Muscle layer of duodenum (tissue), 2 donors: ENCODE measurements around the gene RNF144A.

ENCODE experiments used
- H3K27ac ChIP-seq: one replicate; pipeline ENCODE4 v1.7.0; 2013; ENCODE audit warnings: mild to moderate bottlenecking, low read length
- H3K27me3 ChIP-seq: one replicate; pipeline ENCODE4 v1.7.0; 2013; ENCODE audit warnings: low read depth, mild to moderate bottlenecking, control low read depth, low read length
- H3K36me3 ChIP-seq, 2 donors: one replicate each; pipeline ENCODE4 v1.7.0; 2013; ENCODE audit warnings: low read length in 2 of 2, control low read depth in 1 of 2, mild to moderate bottlenecking in 1 of 2; ENCODE audit not compliant: insufficient read depth in 2 of 2, control insufficient read depth in 1 of 2
- H3K4me1 ChIP-seq, 2 donors: one replicate each; pipeline ENCODE4 v1.7.0; 2013; ENCODE audit warnings: low read length in 2 of 2, mild to moderate bottlenecking in 2 of 2, control low read depth in 1 of 2, moderate library complexity in 1 of 2; ENCODE audit not compliant: insufficient read depth in 2 of 2, control insufficient read depth in 1 of 2
- H3K4me3 ChIP-seq, 2 donors: one replicate each; pipeline ENCODE4 v1.7.0; 2013; ENCODE audit warnings: low read length in 2 of 2, low read depth in 1 of 2, mild to moderate bottlenecking in 1 of 2
- H3K9me3 ChIP-seq, 2 donors: one replicate each; pipeline ENCODE4 v1.7.0; 2013; ENCODE audit warnings: low read length in 2 of 2, control low read depth in 1 of 2, mild to moderate bottlenecking in 1 of 2; ENCODE audit not compliant: control insufficient read depth in 1 of 2
- donor health status: healthy.

The RNF144A gene

DNA sequence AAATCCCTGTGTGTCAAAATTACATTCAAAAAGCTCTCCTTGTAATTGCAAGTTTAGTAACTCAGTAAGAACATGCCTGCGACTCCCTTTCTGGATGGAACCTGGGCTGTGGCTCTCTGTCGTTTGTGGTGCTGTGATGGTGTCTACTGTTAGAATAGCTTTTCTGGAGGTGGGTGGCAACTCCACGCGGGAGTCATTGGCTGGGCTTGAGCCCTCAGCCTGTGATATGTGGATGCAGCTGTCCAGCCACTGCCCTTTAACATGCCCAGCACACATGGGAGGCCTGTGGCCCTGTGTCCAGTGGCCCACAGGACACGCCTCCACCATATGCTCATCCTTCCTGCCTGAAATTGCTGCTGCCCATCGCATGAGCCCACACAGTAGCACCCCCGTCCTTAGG, 124.2 kb downstream of the RNF144A start:
- H3K27me3 ChIP-seq, result no peaks in the 10 kb centered on the region
- H3K27ac ChIP-seq, result no peak overlapping the region
- peaks cover 0 to 7% of the 10 kb centered on the region in 2 donors for H3K36me3 ChIP-seq

GRCh38 chr2:7043690-7044089, 126.5 kb downstream of the RNF144A start:
- Histone ChIP-seq H3K4me3 (no peak overlapping the region), H3K9me3 (no peaks in the 10 kb centered on the region), H3K36me3 (peaks cover 0 to 7% of the 10 kb centered on the region in 2 donors), H3K27me3 (no peaks in the 10 kb centered on the region), H3K4me1 (no peaks in the 10 kb centered on the region), H3K27ac (no peak overlapping the region)

More for the DNA sequence above, 124.2 kb downstream of the RNF144A start:
- Histone ChIP-seq H3K4me1 (no peaks in the 10 kb centered on the region), H3K9me3 (no peaks in the 10 kb centered on the region), H3K4me3 (no peak overlapping the region)

DNA sequence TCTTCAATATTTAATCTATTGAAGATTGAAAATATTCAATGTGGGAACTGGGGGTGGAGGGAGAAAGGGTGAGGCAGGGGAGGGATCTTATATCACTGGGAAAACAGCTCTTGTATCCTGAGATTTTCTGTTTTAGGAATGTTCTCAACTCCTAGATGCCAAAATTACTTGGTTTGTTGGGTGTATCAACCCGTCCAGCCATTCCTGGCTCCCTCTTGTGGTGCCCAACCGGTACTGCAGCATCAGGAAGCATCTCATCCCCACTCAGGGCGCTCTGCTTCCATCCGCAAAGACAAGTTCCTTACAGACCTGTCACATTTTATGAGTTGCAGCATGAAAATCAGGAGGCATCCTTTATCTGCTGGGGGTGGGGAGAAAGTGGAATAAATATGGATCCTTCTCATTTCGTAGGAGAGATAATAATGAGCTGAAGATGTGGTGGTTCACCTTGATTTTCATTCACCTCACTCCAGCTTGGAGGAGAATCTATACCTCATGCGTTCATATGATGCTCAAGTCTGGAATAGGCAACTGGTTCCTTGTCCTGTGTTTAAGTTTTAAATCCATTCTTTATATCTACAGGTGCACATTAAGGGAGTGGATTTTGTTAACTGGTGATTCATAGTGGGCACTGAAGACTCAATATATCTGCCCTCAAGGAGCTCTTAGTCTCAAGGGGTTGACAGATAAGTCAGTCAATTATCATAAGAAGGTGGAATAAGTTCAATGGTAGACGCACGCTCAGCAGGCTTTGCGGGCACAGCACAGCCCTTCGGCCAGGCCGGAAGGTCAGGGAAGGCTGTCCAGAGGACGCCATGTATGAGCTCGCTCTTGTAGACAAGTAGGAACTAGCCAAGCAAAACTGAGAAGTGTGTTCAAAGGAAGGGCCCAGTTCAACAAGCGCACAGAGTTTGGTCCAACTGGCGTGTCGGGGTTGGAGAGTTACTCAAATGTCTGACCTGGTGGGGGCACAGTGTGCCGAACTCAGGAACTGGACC, 127.3 kb downstream of the RNF144A start:
- H3K4me3 ChIP-seq, result no peak overlapping the region
- peaks cover 0 to 5% of the 10 kb centered on the region in 2 donors for H3K36me3 ChIP-seq
- H3K9me3 ChIP-seq, result no peaks in the 10 kb centered on the region
- H3K27me3 ChIP-seq, result no peaks in the 10 kb centered on the region
- H3K27ac ChIP-seq, result no peak overlapping the region
- H3K4me1 ChIP-seq, result no peaks in the 10 kb centered on the region

- Histone ChIP-seq H3K27ac (no peak overlapping the region), H3K27me3 (no peaks in the 10 kb centered on the region), H3K36me3 (no peaks in the 10 kb centered on the region), H3K9me3 (no peaks in the 10 kb centered on the region), H3K4me3 (no peak overlapping the region), H3K4me1 (no peaks in the 10 kb centered on the region)
Measured at GRCh38 chr2:7045601-7046590, 128.7 kb downstream of the RNF144A start.

- Histone ChIP-seq H3K4me3 (no peak overlapping the region), H3K27ac (no peak overlapping the region)
Measured at GRCh38 chr2:7047661-7048060, 130.4 kb downstream of the RNF144A start.

DNA sequence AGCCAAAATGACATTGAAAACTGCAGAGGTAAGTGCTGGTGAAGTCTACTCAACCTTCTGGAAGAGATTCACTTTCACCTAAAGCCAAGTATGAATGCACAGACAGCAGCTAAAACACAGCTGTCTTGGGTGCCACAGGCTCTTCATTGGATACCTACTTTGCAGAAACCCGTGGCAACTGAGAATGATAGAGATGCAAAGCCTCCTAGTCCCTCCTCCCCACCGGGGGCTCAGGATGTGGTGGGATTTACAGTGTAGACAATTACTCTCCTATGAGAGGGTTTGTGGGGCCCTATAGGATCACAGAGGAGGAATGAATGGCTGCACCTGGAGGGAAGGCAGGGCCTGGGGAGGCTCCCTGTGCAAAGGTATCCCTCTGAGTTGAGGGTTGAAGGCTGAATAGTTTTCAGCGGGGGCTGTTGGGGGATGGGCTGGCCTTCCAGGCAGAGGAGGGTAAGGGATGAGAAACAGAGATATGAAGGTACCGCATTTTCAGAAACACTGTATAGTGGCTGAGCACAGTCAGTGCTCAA, 131.6 kb downstream of the RNF144A start:
- no peak overlapping the region for H3K4me3 ChIP-seq
- H3K4me1 ChIP-seq, result no peaks in the 10 kb centered on the region
- H3K27me3 ChIP-seq, result no peaks in the 10 kb centered on the region

More at GRCh38 chr2:7047661-7048060, 130.4 kb downstream of the RNF144A start:
- H3K9me3 ChIP-seq, result no peaks in the 10 kb centered on the region
- no peaks in the 10 kb centered on the region for H3K4me1 ChIP-seq
- H3K27me3 ChIP-seq, result no peaks in the 10 kb centered on the region
- no peaks in the 10 kb centered on the region for H3K36me3 ChIP-seq

GRCh38 chr2:7052404-7052803, 135.2 kb downstream of the RNF144A start:
- H3K27ac ChIP-seq, result no peak overlapping the region
- H3K36me3 ChIP-seq, result no peaks in the 10 kb centered on the region
- no peaks in the 10 kb centered on the region for H3K27me3 ChIP-seq
- H3K9me3 ChIP-seq, result no peaks in the 10 kb centered on the region
- no peak overlapping the region for H3K4me3 ChIP-seq
- H3K4me1 ChIP-seq, result no peaks in the 10 kb centered on the region

More for the DNA sequence above, 131.6 kb downstream of the RNF144A start:
- Histone ChIP-seq H3K36me3 (no peaks in the 10 kb centered on the region), H3K9me3 (no peaks in the 10 kb centered on the region), H3K27ac (no peak overlapping the region)

GRCh38 chr2:7053650-7054265, 136.5 kb downstream of the RNF144A start:
- no peaks in the 10 kb centered on the region for H3K4me1 ChIP-seq
- H3K27me3 ChIP-seq, result no peaks in the 10 kb centered on the region
- H3K27ac ChIP-seq, result no peak overlapping the region
- H3K4me3 ChIP-seq, result no peak overlapping the region
- no peaks in the 10 kb centered on the region for H3K36me3 ChIP-seq
- no peaks in the 10 kb centered on the region for H3K9me3 ChIP-seq

DNA sequence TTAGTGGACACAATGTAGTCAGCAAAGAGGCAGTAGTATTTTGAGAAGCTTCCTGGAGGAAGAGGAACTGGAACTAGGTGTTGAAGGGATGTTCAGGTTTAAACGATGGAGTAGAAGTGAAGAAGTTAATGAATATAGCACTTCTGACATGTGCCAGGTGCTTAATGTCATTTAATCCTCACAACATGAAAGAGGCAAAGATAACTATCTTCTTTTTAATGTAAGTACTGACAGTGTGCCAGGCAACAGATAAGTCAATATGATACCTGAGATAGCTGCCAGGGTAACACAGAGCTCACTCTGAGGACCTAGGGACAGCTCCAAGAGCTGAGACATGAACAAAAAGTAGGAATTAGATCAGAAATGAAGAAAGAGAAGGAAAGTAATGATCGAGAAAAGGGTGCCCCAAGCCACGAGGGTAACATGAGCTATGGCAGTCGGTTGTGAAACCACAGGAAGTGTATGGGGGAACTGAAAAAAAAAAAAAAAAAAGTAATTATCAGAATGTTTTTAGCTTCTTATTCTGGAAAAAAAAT, 140.7 kb downstream of the RNF144A start:
- Histone ChIP-seq H3K27me3 (no peaks in the 10 kb centered on the region), H3K9me3 (no peaks in the 10 kb centered on the region), H3K27ac (no peak overlapping the region), H3K4me3 (no peak overlapping the region), H3K4me1 (peaks cover 0 to 12% of the 10 kb centered on the region in 2 donors), H3K36me3 (no peaks in the 10 kb centered on the region)

DNA sequence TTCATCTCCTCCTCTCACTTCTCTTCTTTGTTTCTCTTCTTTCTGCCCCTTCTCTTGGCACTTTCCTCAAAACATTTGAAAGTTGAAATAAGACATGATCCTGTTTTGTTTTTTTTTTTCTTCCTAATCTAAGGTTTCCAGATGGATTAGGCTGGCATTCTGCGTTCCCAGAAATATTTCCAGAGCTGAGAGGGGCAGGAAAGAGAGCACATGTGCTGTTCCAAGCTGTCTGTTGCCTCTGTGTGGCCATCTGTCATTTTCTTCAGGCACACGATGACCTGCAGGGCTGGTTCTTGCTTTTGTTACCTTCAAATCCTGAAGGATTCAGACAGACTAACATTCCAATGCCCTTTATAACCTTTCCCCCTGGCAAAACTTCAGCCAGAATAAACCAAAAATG, 142.9 kb downstream of the RNF144A start:
- Histone ChIP-seq H3K27ac (no peak overlapping the region), H3K4me1 (peaks cover 0 to 12% of the 10 kb centered on the region in 2 donors), H3K27me3 (no peaks in the 10 kb centered on the region), H3K4me3 (no peak overlapping the region), H3K9me3 (no peaks in the 10 kb centered on the region), H3K36me3 (no peaks in the 10 kb centered on the region)
